BE2C (cell line): ENCODE measurements around the gene PEAR1.

Experiments
- DNase-seq: peaks from one replicate; pipeline ENCODE4 v3.0.0-alpha.2; 2020
- H3K27me3 ChIP-seq: fragments of 250-450 bp; sonication (Bioruptor Pico); 2 replicates; pipeline ENCODE4 v1.5.1; 2020; ENCODE audit warnings: mild to moderate bottlenecking
- H3K36me3 ChIP-seq: fragments of 250-450 bp; sonication (Bioruptor Pico); 2 replicates; pipeline ENCODE4 v1.5.1; 2020; ENCODE audit warnings: mild to moderate bottlenecking
- H3K4me1 ChIP-seq: fragments of 250-450 bp; sonication (Bioruptor Pico); 2 replicates; pipeline ENCODE4 v1.5.1; 2020
- H3K4me3 ChIP-seq: 2 replicates; pipeline ENCODE4 v1.5.1; 2011; ENCODE audit warnings: low read depth, low read length
- H3K9me3 ChIP-seq: fragments of 250-450 bp; sonication (Bioruptor Pico); 2 replicates; pipeline ENCODE4 v1.5.1; 2020
- TF ChIP-seq, protein P1 (sequence below): IDR thresholded peaks from 2 replicates; pipeline ENCODE4 v1.5.1; 2012; ENCODE audit warnings: mild to moderate bottlenecking, low read depth, low read length

The PEAR1 gene

GRCh38 chr1:156853761-156854160, 39.8 kb upstream of the PEAR1 start:
- Histone ChIP-seq H3K36me3 (no peaks in the 10 kb centered on the region), H3K4me1 (peaks cover 39% of the 10 kb centered on the region), H3K9me3 (no peaks in the 10 kb centered on the region), H3K4me3 (no peak overlapping the region), H3K27me3 (no peaks in the 10 kb centered on the region)
- no peak for DNase-seq
- TF ChIP-seq, protein P1, sequence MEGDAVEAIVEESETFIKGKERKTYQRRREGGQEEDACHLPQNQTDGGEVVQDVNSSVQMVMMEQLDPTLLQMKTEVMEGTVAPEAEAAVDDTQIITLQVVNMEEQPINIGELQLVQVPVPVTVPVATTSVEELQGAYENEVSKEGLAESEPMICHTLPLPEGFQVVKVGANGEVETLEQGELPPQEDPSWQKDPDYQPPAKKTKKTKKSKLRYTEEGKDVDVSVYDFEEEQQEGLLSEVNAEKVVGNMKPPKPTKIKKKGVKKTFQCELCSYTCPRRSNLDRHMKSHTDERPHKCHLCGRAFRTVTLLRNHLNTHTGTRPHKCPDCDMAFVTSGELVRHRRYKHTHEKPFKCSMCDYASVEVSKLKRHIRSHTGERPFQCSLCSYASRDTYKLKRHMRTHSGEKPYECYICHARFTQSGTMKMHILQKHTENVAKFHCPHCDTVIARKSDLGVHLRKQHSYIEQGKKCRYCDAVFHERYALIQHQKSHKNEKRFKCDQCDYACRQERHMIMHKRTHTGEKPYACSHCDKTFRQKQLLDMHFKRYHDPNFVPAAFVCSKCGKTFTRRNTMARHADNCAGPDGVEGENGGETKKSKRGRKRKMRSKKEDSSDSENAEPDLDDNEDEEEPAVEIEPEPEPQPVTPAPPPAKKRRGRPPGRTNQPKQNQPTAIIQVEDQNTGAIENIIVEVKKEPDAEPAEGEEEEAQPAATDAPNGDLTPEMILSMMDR = no peak

DNA sequence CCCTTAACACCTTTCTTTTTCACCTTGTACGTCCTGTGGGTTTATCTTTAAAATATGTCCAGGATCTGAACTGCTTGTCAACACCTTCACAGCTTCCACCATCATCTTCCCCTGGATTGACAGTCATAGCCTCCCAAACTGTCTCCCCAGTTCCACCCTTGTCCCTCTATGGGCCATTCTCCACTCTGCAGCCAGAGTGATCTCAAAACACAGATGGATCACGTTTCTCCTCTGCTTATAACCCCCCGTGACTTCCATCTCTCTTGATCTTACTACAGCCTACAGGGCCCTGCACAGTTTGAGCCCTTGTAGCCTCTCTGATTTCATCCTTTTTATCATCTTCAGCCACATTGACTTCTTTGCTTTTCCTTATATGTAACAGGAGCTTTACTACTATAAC, 38.9 kb upstream of the PEAR1 start:
- no peaks in the 10 kb centered on the region for H3K36me3 ChIP-seq
- H3K4me1 ChIP-seq = peaks cover 39% of the 10 kb centered on the region
- H3K27me3 ChIP-seq = no peaks in the 10 kb centered on the region
- TF ChIP-seq, protein P1 = no peak
- H3K9me3 ChIP-seq = no peaks in the 10 kb centered on the region
- DNase-seq = no peak
- no peak overlapping the region for H3K4me3 ChIP-seq

GRCh38 chr1:156856282-156856785, 37.2 kb upstream of the PEAR1 start:
- peaks cover 39% of the 10 kb centered on the region for H3K4me1 ChIP-seq
- no peak overlapping the region for H3K4me3 ChIP-seq
- no peaks in the 10 kb centered on the region for H3K36me3 ChIP-seq
- DNase-seq = no peak
- H3K27me3 ChIP-seq = 0 out of 2 replicates have a peak, but pooled peaks cover 4% of the 10 kb centered on the region
- no peaks in the 10 kb centered on the region for H3K9me3 ChIP-seq
- TF ChIP-seq, protein P1 = no peak

- no peak overlapping the region for H3K4me3 ChIP-seq
- 0 out of 2 replicates have a peak, but pooled peaks cover 4% of the 10 kb centered on the region for H3K27me3 ChIP-seq
- no peaks in the 10 kb centered on the region for H3K9me3 ChIP-seq
- DNase-seq = no peak
- TF ChIP-seq, protein P1 = no peak
- H3K36me3 ChIP-seq = no peaks in the 10 kb centered on the region
- peaks cover 31% of the 10 kb centered on the region for H3K4me1 ChIP-seq
Observed at GRCh38 chr1:156857532-156857931, 36.0 kb upstream of the PEAR1 start.

GRCh38 chr1:156858555-156858956, 35.0 kb upstream of the PEAR1 start:
- DNase-seq = peak; percentile 77
- peak overlapping the region; percentile 62 for H3K4me3 ChIP-seq

GRCh38 chr1:156858959-156859522, 34.5 kb upstream of the PEAR1 start, which contains the start of gene INSRR:
Gene INSRR (minus strand): TSS chr1:156859117. CDS start chr1:156858621, 496 bp downstream.
- peaks cover 35% of the 10 kb centered on the region for H3K4me1 ChIP-seq
- DNase-seq = peak; percentile 50
- 0 out of 2 replicates have a peak, but pooled peaks cover 4% of the 10 kb centered on the region for H3K27me3 ChIP-seq
- no peaks in the 10 kb centered on the region for H3K9me3 ChIP-seq
- H3K4me3 ChIP-seq = peak within 1 kb of the TSS; percentile 62
- TF ChIP-seq, protein P1 = no peak
- no peaks in the 10 kb centered on the region for H3K36me3 ChIP-seq

More at GRCh38 chr1:156858555-156858956, 35.0 kb upstream of the PEAR1 start:
- no peaks in the 10 kb centered on the region for H3K36me3 ChIP-seq
- no peaks in the 10 kb centered on the region for H3K9me3 ChIP-seq
- TF ChIP-seq, protein P1 = no peak
- H3K4me1 ChIP-seq = peaks cover 31% of the 10 kb centered on the region
- H3K27me3 ChIP-seq = 0 out of 2 replicates have a peak, but pooled peaks cover 4% of the 10 kb centered on the region
